ENCODE measurements around the gene SYTL4.
A peak's percentile ranks its signal among the peaks of the same experiment; 100 is the strongest.

SYTL4 gene

DNA sequence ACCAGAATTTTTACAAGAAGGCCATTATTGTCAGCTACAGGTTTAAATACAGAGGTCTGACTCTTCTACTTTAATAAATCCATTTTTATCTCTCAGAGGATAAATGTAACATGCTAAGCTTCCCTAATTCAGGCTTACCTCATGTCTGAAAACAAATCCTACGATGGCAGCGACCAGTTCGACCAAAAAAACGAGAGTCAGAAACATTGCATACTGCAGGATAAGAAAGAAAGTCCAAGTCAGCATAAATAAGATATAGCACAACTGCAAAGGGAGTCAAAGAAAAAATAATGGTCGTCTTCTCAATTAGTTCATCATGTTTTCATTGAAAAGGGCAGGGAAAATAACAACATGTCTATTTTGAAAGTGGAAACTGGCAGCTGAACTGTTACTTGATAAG is 96.9 kb downstream of the SYTL4 start:
- H3K9me3 Mint-ChIP-seq = peaks cover 44% of the 10 kb centered on the region
- TF ChIP-seq, protein P1, sequence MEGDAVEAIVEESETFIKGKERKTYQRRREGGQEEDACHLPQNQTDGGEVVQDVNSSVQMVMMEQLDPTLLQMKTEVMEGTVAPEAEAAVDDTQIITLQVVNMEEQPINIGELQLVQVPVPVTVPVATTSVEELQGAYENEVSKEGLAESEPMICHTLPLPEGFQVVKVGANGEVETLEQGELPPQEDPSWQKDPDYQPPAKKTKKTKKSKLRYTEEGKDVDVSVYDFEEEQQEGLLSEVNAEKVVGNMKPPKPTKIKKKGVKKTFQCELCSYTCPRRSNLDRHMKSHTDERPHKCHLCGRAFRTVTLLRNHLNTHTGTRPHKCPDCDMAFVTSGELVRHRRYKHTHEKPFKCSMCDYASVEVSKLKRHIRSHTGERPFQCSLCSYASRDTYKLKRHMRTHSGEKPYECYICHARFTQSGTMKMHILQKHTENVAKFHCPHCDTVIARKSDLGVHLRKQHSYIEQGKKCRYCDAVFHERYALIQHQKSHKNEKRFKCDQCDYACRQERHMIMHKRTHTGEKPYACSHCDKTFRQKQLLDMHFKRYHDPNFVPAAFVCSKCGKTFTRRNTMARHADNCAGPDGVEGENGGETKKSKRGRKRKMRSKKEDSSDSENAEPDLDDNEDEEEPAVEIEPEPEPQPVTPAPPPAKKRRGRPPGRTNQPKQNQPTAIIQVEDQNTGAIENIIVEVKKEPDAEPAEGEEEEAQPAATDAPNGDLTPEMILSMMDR (IDR thresholded peaks at IDR 0.05) = no peak
- peaks cover 38% of the 10 kb centered on the region for H3K36me3 Mint-ChIP-seq (ENCODE audit: low read depth)
- H3K27ac Mint-ChIP-seq = no peak overlapping the region
- H3K27me3 Mint-ChIP-seq (ENCODE audit: low read depth, poor library complexity) = no peaks in the 10 kb centered on the region
- DNase-seq = no peak
- peak overlapping the region; percentile 88 for H3K4me3 Mint-ChIP-seq
- peaks cover 19% of the 10 kb centered on the region for H3K4me1 Mint-ChIP-seq

DNA sequence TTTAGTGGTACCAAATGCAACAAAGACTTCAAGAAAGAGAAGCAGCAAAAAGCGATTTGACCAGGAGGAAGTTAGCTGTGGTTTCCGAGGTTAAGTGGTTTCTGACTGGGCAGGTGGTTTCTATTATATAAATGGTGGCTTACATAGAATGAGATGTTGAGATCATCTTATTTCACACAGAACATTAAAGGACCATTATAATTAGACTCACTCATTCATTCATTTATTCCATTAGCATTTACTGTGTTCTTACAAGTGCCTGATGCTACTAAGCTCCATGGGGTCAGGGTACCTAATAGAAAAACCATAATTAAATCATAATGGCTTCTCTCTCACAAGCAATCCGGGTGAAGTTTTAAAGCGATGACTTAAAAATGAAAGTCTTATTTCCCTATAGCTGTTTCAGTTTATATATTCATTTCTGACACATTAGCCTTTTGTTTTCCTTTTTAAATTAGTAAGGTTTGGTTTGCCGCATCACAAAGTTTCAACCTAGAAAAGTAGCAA is 105.9 kb downstream of the SYTL4 start:
- Mint-ChIP-seq H3K4me1 (peaks cover 8% of the 10 kb centered on the region), H3K36me3 (ENCODE audit: low read depth) (peaks cover 38% of the 10 kb centered on the region), H3K9me3 (peaks cover 30% of the 10 kb centered on the region), H3K27ac (peak overlapping the region; percentile 57), H3K4me3 (no peak overlapping the region), H3K27me3 (ENCODE audit: low read depth, poor library complexity) (no peaks in the 10 kb centered on the region)
- DNase-seq = no peak
- TF ChIP-seq, protein P1 (IDR thresholded peaks at IDR 0.05) = no peak
